Calu3 (cell line): Measurements from ENCODE around the gene LRRC8E. TPM values are rescaled to one million over a fixed set of nuclear protein-coding genes. Genes with fewer than 3 reads are reported as not detected.
A peak's percentile ranks its signal among the peaks of the same experiment; 100 is the strongest.
"Not testable (repeated sequence)": the region's sequence is repeated elsewhere in the genome, so short reads cannot be mapped to it uniquely, and the experiment has no call there.

Experiments used
- BruUV-seq: library from RNA; stranded (reverse); fragments of 400-500 nt; replicated peaks from 2 replicates; lab custom pipeline; 2021; lab: Mats Ljungman, UMichigan
- CTCF ChIA-PET: fragments of 300-600 bp; sonication (Branson Sonifier 250); formaldehyde crosslinking; loops from one replicate; lab custom pipeline; 2022; ENCODE audit warnings: antibody characterized with exemption; lab: Charles Lee
- DNase-seq: peaks from one replicate; pipeline ENCODE4 v3.0.0; 2022
- H3K27ac Mint-ChIP-seq: one replicate; pipeline ENCODE4 v1.8.0; 2022; ENCODE audit warnings: mixed read lengths; ENCODE audit not compliant: unreplicated experiment
- H3K27me3 Mint-ChIP-seq: one replicate; pipeline ENCODE4 v1.8.0; 2022; ENCODE audit warnings: mixed read lengths; ENCODE audit not compliant: unreplicated experiment
- H3K36me3 Mint-ChIP-seq: one replicate; pipeline ENCODE4 v1.8.0; 2022; ENCODE audit warnings: mild to moderate bottlenecking, moderate library complexity, mixed read lengths; ENCODE audit not compliant: insufficient read depth, unreplicated experiment
- H3K4me1 Mint-ChIP-seq: one replicate; pipeline ENCODE4 v1.8.0; 2022; ENCODE audit warnings: mild to moderate bottlenecking, low read depth, mixed read lengths; ENCODE audit not compliant: unreplicated experiment
- H3K4me3 Mint-ChIP-seq: one replicate; pipeline ENCODE4 v1.8.0; 2022; ENCODE audit warnings: mild to moderate bottlenecking, low read depth, moderate library complexity, mixed read lengths; ENCODE audit not compliant: unreplicated experiment
- H3K9me3 Mint-ChIP-seq: one replicate; pipeline ENCODE4 v1.8.0; 2022; ENCODE audit warnings: low read depth, mixed read lengths; ENCODE audit not compliant: unreplicated experiment
- intact Hi-C: fragments of 100-400 bp; cut with micrococcal nuclease; formaldehyde crosslinking; loops from one replicate; pipeline ENCODE4 v1.10.0; 2022; ENCODE audit not compliant: unreplicated experiment
- total RNA-seq: library from RNA; stranded (reverse); gene quantifications from 2 replicates; pipeline ENCODE4 v1.2.3, GENCODE V29; 2022
- TF ChIP-seq, protein P1 (sequence below): fragments of 200-600 bp; IDR thresholded peaks from one replicate; pipeline ENCODE4 v1.8.0; 2022; ENCODE audit warnings: antibody characterized with exemption; ENCODE audit not compliant: unreplicated experiment

LRRC8E gene
- total RNA-seq, 1 experiment from 2014 or later = 8.0 TPM

DNA sequence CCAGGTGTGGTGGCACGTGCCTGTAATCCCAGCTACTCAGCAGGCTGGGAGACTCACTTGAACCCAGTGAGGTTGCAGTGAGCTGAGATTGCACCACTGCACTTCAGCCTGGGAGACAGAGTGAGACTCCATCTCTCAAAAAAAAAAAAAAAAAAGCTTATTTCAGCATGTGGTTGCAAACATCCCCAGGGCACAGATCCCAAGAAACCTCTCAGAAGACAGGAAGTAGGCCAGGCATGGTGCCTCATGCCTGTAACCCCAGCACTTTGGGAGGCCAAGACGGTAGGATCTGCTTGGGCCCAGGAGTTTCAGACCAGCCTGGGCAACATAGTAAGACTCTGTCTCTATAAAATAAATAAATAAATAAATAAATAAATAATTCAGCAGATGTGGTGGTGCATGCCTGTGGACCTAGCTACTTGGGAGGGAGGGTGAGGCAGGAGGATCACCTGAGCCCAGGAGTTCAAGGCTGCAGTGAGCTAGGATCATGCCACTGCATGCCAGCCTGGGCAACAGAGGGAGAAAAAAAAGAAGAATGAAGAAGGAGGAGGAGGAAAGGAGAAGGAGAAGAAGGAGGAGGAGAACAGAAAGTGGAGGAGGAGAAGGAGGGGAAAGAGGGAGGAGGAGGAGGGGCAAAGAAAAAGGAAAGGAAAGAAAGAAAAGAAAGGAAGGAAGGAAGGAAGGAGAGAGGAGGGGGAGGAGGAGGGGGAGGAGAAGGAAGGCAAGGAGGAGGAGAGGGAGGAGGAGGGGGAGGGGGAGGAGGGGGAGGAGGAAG lies 4.3 kb upstream of the LRRC8E start:
- intact Hi-C loops = no loop called here
- CTCF ChIA-PET = interaction anchor here (0.6 kb wide), 1 partner anchor 320 kb away, joined by 3 read pairs; no protein-coding TSS in a partner anchor
- H3K27ac Mint-ChIP-seq = no peak overlapping the region

DNA sequence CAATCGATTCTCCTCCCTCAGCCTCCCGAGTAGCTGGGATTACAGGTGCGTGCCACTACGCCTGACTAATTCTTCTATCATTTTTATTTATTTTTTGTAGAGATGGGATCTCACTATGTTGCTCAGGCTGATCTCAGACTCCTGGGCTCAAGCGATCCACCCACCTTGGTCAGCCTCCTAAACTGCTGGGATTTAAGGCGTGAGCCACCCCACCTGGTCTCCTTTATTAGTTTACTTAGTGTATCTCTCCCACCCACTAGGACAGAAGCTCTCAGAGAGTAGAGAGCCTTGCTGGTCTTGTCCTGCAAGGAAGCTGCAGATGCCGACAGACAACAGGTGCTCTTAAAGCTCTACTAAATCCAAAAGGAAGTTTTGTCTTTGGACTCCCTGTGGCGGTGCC lies 2.5 kb upstream of the LRRC8E start:
- Mint-ChIP-seq H3K4me3 (no peak overlapping the region), H3K36me3 (no peaks in the 10 kb centered on the region), H3K4me1 (no peaks in the 10 kb centered on the region), H3K27me3 (no peaks in the 10 kb centered on the region), H3K9me3 (no peaks in the 10 kb centered on the region), H3K27ac (no peak overlapping the region)
- TF ChIP-seq, protein P1, sequence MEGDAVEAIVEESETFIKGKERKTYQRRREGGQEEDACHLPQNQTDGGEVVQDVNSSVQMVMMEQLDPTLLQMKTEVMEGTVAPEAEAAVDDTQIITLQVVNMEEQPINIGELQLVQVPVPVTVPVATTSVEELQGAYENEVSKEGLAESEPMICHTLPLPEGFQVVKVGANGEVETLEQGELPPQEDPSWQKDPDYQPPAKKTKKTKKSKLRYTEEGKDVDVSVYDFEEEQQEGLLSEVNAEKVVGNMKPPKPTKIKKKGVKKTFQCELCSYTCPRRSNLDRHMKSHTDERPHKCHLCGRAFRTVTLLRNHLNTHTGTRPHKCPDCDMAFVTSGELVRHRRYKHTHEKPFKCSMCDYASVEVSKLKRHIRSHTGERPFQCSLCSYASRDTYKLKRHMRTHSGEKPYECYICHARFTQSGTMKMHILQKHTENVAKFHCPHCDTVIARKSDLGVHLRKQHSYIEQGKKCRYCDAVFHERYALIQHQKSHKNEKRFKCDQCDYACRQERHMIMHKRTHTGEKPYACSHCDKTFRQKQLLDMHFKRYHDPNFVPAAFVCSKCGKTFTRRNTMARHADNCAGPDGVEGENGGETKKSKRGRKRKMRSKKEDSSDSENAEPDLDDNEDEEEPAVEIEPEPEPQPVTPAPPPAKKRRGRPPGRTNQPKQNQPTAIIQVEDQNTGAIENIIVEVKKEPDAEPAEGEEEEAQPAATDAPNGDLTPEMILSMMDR = no peak
- no peak for DNase-seq
- CTCF ChIA-PET = no interaction called here
- no TSS peak for BruUV-seq
- intact Hi-C loops = no loop called here

More for the DNA sequence above, 4.3 kb upstream of the LRRC8E start:
- Mint-ChIP-seq H3K4me3 (no peak overlapping the region), H3K27me3 (no peaks in the 10 kb centered on the region), H3K9me3 (no peaks in the 10 kb centered on the region), H3K36me3 (no peaks in the 10 kb centered on the region), H3K4me1 (no peaks in the 10 kb centered on the region)
- DNase-seq = no peak
- BruUV-seq = no TSS peak
- TF ChIP-seq, protein P1 = no peak

DNA sequence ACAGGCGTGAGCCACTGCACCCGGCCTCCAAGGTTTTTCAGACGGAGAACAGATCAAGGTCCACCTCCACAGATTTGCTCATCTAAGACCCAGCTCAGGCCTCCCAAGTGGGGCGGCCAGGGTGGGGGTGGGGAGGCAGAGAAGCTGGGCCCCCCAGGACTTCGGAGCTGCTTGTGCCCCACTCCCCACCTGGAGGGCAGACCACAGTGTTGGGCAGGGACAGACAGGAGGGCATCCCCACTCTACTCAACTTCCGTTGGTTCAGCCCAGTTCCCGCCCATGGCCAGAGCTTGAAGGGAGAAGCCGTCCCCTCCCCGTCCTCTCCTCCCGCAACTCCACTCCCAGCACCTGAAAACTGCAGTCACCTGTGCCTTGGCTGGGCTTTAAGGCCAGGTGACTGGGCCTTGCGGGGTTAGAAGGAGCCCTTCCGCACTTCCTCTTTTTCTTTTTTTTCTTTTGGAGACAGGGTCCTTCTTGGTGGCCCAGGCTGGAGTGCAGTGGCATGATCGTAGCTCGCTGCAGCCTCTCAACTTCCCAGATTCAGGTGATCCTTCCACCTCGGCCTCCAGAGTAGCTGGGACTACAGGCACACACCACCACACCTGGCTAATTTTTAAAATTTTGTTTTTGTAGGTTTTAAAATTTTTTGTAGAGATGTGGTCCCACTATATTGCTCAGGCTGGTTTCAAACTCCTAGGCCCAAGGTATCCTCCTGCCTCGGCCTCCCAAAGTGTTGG lies 734 bp upstream of the LRRC8E start:
- Mint-ChIP-seq H3K4me1 (no peaks in the 10 kb centered on the region), H3K27ac (no peak overlapping the region), H3K4me3 (no peak overlapping the region), H3K36me3 (no peaks in the 10 kb centered on the region), H3K9me3 (no peaks in the 10 kb centered on the region), H3K27me3 (no peaks in the 10 kb centered on the region)
- DNase-seq = no peak
- TF ChIP-seq, protein P1 = no peak
- intact Hi-C loops = no loop called here
- CTCF ChIA-PET = interaction anchor here (0.6 kb wide), 1 partner anchor 14 kb away, joined by 4 read pairs; no protein-coding TSS in a partner anchor
- no TSS peak for BruUV-seq

GRCh38 chr19:7888826-7889217 lies 512 bp downstream of the LRRC8E start:
- BruUV-seq = TSS peak; percentile 72
- Mint-ChIP-seq H3K4me1 (no peaks in the 10 kb centered on the region), H3K27ac (no peak overlapping the region), H3K4me3 (peak overlapping the region; percentile 58), H3K36me3 (no peaks in the 10 kb centered on the region), H3K27me3 (no peaks in the 10 kb centered on the region), H3K9me3 (no peaks in the 10 kb centered on the region)
- TF ChIP-seq, protein P1 = no peak
- no peak for DNase-seq
- intact Hi-C loops = no loop called here
- CTCF ChIA-PET = interaction anchor here (0.7 to 1.0 kb wide), 3 partner anchors 12 to 55 kb away, joined by 3 to 6 read pairs (median 3); partner anchors contain the start of genes SNAPC2 and TIMM44

DNA sequence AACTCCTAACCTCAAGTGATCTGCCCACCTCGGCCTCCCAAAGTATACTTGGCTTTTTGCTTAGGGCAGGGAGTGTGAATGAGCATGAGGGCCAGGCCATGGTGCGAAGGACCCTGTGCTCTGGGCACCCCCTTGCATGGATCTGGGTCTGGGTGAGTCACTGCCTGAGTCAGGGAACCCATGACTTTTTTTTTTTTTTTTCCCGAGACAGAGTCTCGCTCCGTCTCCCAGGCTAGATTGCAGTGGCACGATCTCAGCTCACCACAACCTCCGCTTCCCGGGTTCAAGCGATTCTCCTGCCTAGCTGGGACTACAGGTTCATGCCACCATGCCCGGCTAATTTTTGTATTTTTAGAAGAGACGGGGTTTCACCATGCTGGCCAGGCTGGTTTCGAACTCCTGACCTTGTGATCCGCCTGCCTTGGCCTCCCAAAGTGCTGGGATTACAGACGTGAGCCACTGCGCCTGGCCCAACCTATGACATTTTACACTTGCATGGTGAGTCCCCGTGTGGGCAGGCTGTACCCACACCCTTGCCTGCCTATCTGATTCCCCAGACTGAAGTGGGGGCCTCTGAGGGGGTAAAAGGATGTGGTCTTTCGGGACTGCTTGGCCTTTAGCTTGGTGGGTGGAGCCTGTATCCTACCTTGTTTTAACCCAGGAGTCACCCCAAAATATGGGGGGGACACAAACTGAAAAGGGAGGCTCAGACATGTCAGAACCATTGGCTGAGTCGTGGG lies 5.2 kb downstream of the LRRC8E start:
- intact Hi-C loops, H3K27ac Mint-ChIP-seq, H3K27me3 Mint-ChIP-seq, H3K4me1 Mint-ChIP-seq, H3K9me3 Mint-ChIP-seq, H3K4me3 Mint-ChIP-seq, BruUV-seq, DNase-seq, CTCF ChIA-PET, H3K36me3 Mint-ChIP-seq: not testable (repeated sequence)
